Epidermal melanocyte (primary cell): ENCODE measurements around the gene FMN1.

Experiments used
- DNase-seq: peaks from one replicate; pipeline ENCODE4 v3.0.0; 2011; ENCODE audit warnings: low spot score; ENCODE audit not compliant: insufficient read length

Gene FMN1

GRCh38 chr15:33016405-33017024 lies 178.0 kb downstream of the FMN1 start:
- DNase-seq = no peak

- no peak for DNase-seq
These were observed 179.9 kb downstream of the FMN1 start for GRCh38 chr15:33014586-33014985.

- no peak for DNase-seq
These were observed 180.6 kb downstream of the FMN1 start for GRCh38 chr15:33013827-33014445.

- no peak for DNase-seq
These were observed 182.5 kb downstream of the FMN1 start for GRCh38 chr15:33011976-33012375.

GRCh38 chr15:33009603-33010002 lies 184.9 kb downstream of the FMN1 start:
- DNase-seq = no peak

GRCh38 chr15:33009026-33009425 lies 185.5 kb downstream of the FMN1 start:
- DNase-seq = no peak

DNA sequence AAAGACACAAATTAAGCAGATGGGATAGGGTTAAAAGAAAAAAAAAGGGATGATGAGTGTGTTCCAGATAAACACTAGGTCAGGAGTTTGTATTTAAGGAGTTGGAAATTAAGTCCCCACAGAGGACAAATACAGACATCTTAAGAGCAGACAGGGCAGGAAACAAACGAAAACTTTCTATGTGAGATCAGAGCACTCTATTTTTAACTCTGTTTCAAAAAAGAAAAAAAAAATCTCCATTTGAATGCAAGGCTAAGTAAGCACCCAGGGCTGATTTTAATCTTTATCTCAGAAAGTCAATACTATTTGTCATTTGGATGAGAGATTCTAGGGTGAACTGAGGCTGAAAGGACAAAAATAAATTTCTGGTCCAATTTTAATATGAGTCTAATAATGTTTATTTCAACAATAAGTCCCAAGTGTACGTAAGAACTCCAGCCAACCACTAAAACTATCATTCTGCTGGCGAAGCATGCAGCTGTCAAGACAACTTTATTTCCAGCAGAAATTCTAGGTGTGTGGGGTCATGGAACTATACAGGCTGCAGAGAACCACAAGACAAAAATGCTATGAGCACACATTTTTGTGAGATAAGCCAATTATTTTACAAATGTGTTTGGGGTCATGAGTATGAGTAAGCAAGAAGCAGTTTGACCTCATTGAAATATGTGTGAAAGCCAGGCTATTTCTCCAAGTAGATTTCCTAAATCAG lies 186.1 kb downstream of the FMN1 start:
- DNase-seq = no peak

- no peak for DNase-seq
These were observed 187.1 kb downstream of the FMN1 start for GRCh38 chr15:33007303-33007855.

DNA sequence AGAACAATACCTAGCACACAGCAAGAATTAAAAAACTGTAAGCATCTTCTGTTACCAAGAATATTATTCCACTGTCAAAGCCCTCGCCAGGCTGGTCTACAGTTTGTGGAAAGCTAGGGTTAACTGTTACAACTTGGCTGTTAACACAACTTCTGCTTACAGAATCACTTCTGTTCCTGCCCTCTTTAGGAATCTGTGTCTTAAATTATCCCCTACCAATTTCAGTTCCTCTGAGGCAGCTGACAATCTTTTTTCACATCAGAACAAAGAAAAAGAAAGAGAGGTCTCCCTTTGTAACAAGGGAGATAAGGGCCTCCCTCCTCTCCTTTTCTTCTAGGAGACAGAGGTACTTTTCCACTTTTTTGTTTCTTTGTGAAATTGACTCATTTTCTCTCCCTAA lies 188.9 kb downstream of the FMN1 start:
- DNase-seq = no peak

DNA sequence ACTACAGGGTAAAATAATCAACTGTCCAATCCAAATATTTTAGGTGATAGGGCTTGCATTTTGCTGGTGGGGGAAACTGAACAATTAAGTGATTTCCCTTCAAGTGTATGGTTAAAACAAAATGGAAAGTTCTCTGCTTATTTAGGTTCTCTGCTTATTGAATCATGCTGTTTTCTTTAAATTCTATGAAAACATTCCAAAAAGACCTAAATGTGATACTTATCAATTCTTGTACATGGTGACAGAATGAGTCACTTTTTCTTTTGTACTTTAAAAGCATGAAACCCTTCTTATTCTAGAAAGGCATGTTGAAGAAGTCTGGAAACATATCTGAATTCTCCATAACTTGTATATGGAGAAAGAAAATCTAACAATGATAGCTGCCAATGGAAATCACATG lies 192.6 kb downstream of the FMN1 start:
- DNase-seq = no peak

- no peak for DNase-seq
These were observed 195.4 kb downstream of the FMN1 start for GRCh38 chr15:32998979-32999672.

GRCh38 chr15:32998182-32998581 lies 196.3 kb downstream of the FMN1 start:
- DNase-seq = no peak

- DNase-seq = no peak
These were observed 199.6 kb downstream of the FMN1 start for GRCh38 chr15:32994810-32995424.

- no peak for DNase-seq
These were observed 201.2 kb downstream of the FMN1 start for GRCh38 chr15:32993285-32993684.

- no peak for DNase-seq
These were observed 202.8 kb downstream of the FMN1 start for GRCh38 chr15:32991619-32992111.

- no peak for DNase-seq
These were observed 204.4 kb downstream of the FMN1 start for GRCh38 chr15:32990071-32990470.

DNA sequence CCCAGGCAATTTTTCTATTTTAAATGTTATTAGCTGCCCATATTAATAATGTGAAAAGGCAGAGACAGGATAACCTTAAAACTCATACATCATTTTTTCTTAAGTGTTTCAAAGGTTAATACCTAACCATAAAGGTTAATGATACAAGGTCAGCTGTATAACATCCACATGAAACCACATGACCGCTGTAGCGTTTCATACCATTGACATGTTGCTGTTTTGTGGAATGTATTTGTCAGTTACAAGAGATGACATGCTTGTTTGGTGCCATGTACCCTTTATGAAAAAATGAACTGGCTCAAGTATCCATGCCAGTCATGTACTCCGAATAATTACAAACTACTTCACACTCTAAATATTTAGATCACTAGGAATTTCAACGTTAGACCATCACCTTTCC lies 207.4 kb downstream of the FMN1 start:
- DNase-seq = no peak

DNA sequence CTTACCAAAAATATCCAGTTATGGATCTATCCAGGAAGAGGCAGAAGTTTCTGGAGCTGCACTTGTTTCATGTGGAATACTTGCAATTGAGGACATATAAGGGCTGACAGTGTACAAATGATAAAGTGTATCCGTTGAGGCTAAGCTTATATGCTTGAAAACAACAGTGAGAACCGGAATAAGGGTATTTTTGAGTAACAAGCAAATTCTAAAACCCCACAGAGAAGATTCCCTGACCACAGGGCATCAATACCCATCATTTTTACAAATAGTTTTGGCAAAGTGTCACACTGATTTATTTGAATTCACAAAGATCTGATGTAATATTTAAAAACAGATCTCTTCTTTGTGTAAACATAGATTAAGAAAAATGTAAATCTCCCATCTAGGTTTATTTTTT lies 208.4 kb downstream of the FMN1 start:
- no peak for DNase-seq

GRCh38 chr15:32983679-32984078 lies 210.8 kb downstream of the FMN1 start:
- no peak for DNase-seq

DNA sequence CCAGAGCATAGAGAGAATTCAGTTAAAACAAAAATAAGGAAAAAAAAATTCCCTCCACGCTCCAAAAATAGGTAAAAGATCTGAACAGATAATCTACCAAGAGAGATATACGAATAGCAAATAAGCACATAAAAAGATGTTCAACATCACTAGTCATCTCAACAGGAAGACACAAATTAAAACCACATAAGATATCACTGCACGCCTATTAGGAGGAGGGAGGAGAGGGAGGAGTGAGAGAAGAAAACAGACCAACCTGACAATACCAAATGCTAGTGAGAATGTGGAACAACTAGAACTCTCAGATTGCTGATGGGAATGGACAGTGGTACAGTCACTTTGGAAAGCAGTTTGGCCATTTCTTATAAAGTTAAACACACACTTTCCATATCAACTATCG lies 212.5 kb downstream of the FMN1 start:
- no peak for DNase-seq

GRCh38 chr15:32981536-32981935 lies 213.0 kb downstream of the FMN1 start:
- DNase-seq = no peak
